HepG2 (cell line): ENCODE data around the gene OR51F1. TPM values are rescaled to one million over a fixed set of nuclear protein-coding genes. Genes with fewer than 3 reads are reported as not detected.

ENCODE experiments used
- ATAC-seq: fragments of 200-7000 bp; cut with Tn5 transposase; 3 replicates; pipeline ENCODE4 v1.9.1; 2020; ENCODE audit warnings: mild to moderate bottlenecking, moderate library complexity
- BruUV-seq: library from RNA; stranded (reverse); fragments of 400-500 nt; replicated peaks from 2 replicates; lab custom pipeline; 2021; lab: Mats Ljungman, UMichigan
- CTCF ChIA-PET: fragments of 300-600 bp; formaldehyde crosslinking; extraction: SDS; loops from one replicate; lab custom pipeline; 2021; ENCODE audit warnings: low total read pairs, inconsistent platforms, low intra/inter-chr PET ratio; lab: Yijun Ruan, JAX
- POLR2A ChIA-PET: fragments of 350-600 bp; sonication (Branson Sonifier 250); formaldehyde crosslinking; loops from one replicate; lab custom pipeline; 2020; ENCODE audit warnings: antibody characterized with exemption, inconsistent platforms; lab: Yijun Ruan, JAX
- DNase-seq: peaks from one replicate; pipeline ENCODE4 v3.0.0-alpha.2; 2015; ENCODE audit warnings: low spot score
- FAIRE-seq: peaks from 3 replicates; lab custom pipeline; 2011; peaks lifted over from hg19 to GRCh38; lab: Jason Lieb, UNC
- H2AFZ ChIP-seq: one replicate; pipeline ENCODE4 v1.6.1; 2011; ENCODE audit warnings: low read length, inconsistent platforms
- H3K27ac ChIP-seq: fragments of 300-600 bp; 3 replicates; pipeline ENCODE4 v1.8.0; 2011; ENCODE audit warnings: mixed run types, mild to moderate bottlenecking, mixed read lengths, low read length, inconsistent platforms; ENCODE audit not compliant: insufficient read depth; ENCODE audit errors: extremely low read length
- H3K27me3 ChIP-seq, 2 experiments: fragments of 200-600 bp in 1 of 2; 2 replicates in 1 of 2; 3 replicates in 1 of 2; pipeline versions ENCODE4 v1.6.0 to v1.8.0; 2011; ENCODE audit warnings: low read length in 2 of 2, mild to moderate bottlenecking in 2 of 2, moderate library complexity in 2 of 2, inconsistent platforms in 1 of 2; ENCODE audit not compliant: insufficient read depth in 2 of 2, control insufficient read depth in 1 of 2
- H3K36me3 ChIP-seq, 2 experiments: fragments of 200-600 bp in 1 of 2; replicated peaks in 1 of 2; 2 replicates in 1 of 2; 3 replicates in 1 of 2; pipeline versions ENCODE4 v1.5.1 to v1.8.0; 2011; ENCODE audit warnings: low read length in 2 of 2, inconsistent platforms in 1 of 2; ENCODE audit not compliant: insufficient read depth in 2 of 2, control insufficient read depth in 1 of 2
- H3K4me1 ChIP-seq: 2 replicates; pipeline ENCODE4 v1.5.1; 2012; ENCODE audit warnings: low read length, inconsistent platforms; ENCODE audit not compliant: insufficient read depth
- H3K4me2 ChIP-seq: 2 replicates; pipeline ENCODE4 v1.6.0; 2011; ENCODE audit warnings: low read depth, low read length, inconsistent platforms
- H3K4me3 ChIP-seq, 3 experiments: fragments of 200-600 bp in 1 of 3; sonication (generic), shearing (Covaris generic) in 1 of 3; replicated peaks in 1 of 3; 2 replicates each; pipeline ENCODE4 v1.5.1; 2011 to 2016; ENCODE audit warnings: low read length in 3 of 3, inconsistent platforms in 2 of 3, low read depth in 2 of 3, mild to moderate bottlenecking in 2 of 3, control low read depth in 1 of 3, mixed read lengths in 1 of 3; ENCODE audit not compliant: insufficient read depth in 1 of 3
- H3K79me2 ChIP-seq: one replicate; pipeline ENCODE4 v1.6.1; 2011; ENCODE audit warnings: low read length, inconsistent platforms; ENCODE audit not compliant: insufficient read depth
- H3K9ac ChIP-seq: 2 replicates; pipeline ENCODE4 v1.6.0; 2011; ENCODE audit warnings: mild to moderate bottlenecking, low read depth, low read length, inconsistent platforms; ENCODE audit not compliant: insufficient read depth
- H3K9me3 ChIP-seq: 2 replicates; pipeline ENCODE4 v1.5.1; 2012; ENCODE audit warnings: mild to moderate bottlenecking, low read length
- H4K20me1 ChIP-seq: 2 replicates; pipeline ENCODE4 v1.6.0; 2011; ENCODE audit warnings: inconsistent platforms, mild to moderate bottlenecking, low read length, moderate library complexity; ENCODE audit not compliant: insufficient read depth
- ELF3 ChIP-seq: IDR thresholded peaks from 2 replicates; pipeline ENCODE4 v1.6.1; 2016; ENCODE audit warnings: missing genetic modification reagents, missing compliant biosample characterization
- IRF2 ChIP-seq: IDR thresholded peaks from 2 replicates; pipeline ENCODE4 v1.6.1; 2018; ENCODE audit warnings: missing genetic modification reagents, missing compliant biosample characterization
- MAFF ChIP-seq: IDR thresholded peaks from 2 replicates; pipeline ENCODE4 v1.6.1; 2011; ENCODE audit warnings: low read depth, low read length, improper control_type of control experiment
- RFX5 ChIP-seq: IDR thresholded peaks from 2 replicates; pipeline ENCODE4 v1.6.1; 2011; ENCODE audit warnings: low read depth, low read length, improper control_type of control experiment
- SALL2 ChIP-seq: sonication (generic); formaldehyde crosslinking; IDR thresholded peaks from 2 replicates; pipeline ENCODE4 v1.8.1; 2023; ENCODE audit warnings: mild to moderate bottlenecking, missing genetic modification reagents, inconsistent platforms
- SATB2 ChIP-seq: sonication (generic); formaldehyde crosslinking; IDR thresholded peaks from 2 replicates; pipeline ENCODE4 v1.5.0; 2020; ENCODE audit warnings: missing genetic modification reagents
- SMARCE1 ChIP-seq: fragments of 450-650 bp; IDR thresholded peaks from 2 replicates; pipeline ENCODE4 v1.6.1; 2017; ENCODE audit warnings: borderline replicate concordance
- SOX6 ChIP-seq, 2 experiments: fragments of 450-650 bp in 1 of 2; sonication (generic) in 1 of 2; formaldehyde crosslinking in 1 of 2; IDR thresholded peaks; 2 replicates each; pipeline versions ENCODE4 v1.4.0 to v1.6.1; 2017 to 2020; ENCODE audit warnings: antibody characterized with exemption in 1 of 2, mild to moderate bottlenecking in 1 of 2, missing genetic modification reagents in 1 of 2
- ZFP37 ChIP-seq: sonication (generic); formaldehyde crosslinking; IDR thresholded peaks from 2 replicates; pipeline ENCODE4 v1.4.0; 2020; ENCODE audit warnings: missing genetic modification reagents, borderline replicate concordance
- ZNF260 ChIP-seq: sonication (generic); formaldehyde crosslinking; IDR thresholded peaks from 2 replicates; pipeline ENCODE4 v1.4.0; 2020; ENCODE audit warnings: missing genetic modification reagents, low read depth, mild to moderate bottlenecking, borderline replicate concordance
- ZNF263 ChIP-seq: sonication (generic); formaldehyde crosslinking; IDR thresholded peaks from 2 replicates; pipeline ENCODE4 v1.4.0; 2020; ENCODE audit warnings: missing genetic modification reagents
- ZNF329 ChIP-seq: sonication (generic); formaldehyde crosslinking; IDR thresholded peaks from 2 replicates; pipeline ENCODE4 v1.9.0; 2021; ENCODE audit warnings: low read depth, mild to moderate bottlenecking, missing genetic modification reagents
- ZNF383 ChIP-seq: sonication (generic); formaldehyde crosslinking; IDR thresholded peaks from 2 replicates; pipeline ENCODE4 v1.4.0; 2020; ENCODE audit warnings: missing genetic modification reagents, mild to moderate bottlenecking, borderline replicate concordance
- ZNF431 ChIP-seq: sonication (generic); formaldehyde crosslinking; IDR thresholded peaks from 2 replicates; pipeline ENCODE4 v1.9.0; 2022; ENCODE audit warnings: missing genetic modification reagents, low read depth, mild to moderate bottlenecking, borderline replicate concordance
- ZNF605 ChIP-seq: sonication (generic); formaldehyde crosslinking; IDR thresholded peaks from 2 replicates; pipeline ENCODE4 v1.8.0; 2022; ENCODE audit warnings: mild to moderate bottlenecking, missing genetic modification reagents
- ZNF607 ChIP-seq: sonication (generic); formaldehyde crosslinking; IDR thresholded peaks from 2 replicates; pipeline ENCODE4 v1.5.1; 2020; ENCODE audit warnings: missing genetic modification reagents, mild to moderate bottlenecking, borderline replicate concordance
- ZSCAN9 ChIP-seq: IDR thresholded peaks from 2 replicates; pipeline ENCODE4 v1.6.1; 2016; ENCODE audit warnings: borderline replicate concordance
- WGBS: methylation state at CpG from one replicate; pipeline ENCODE4 v1.1.6; 2017; ENCODE audit warnings: low lambda C conversion rate; 5-methylcytosine and 5-hydroxymethylcytosine counted together
- in situ Hi-C: cut with HindIII; loops from 2 replicates; pipeline ENCODE4 v1.10.0; 2017; ENCODE audit warnings: low pct_unique_long_range_greater_than_20kb; ENCODE audit not compliant: extremely low pct_ligation_motif_present
- intact Hi-C: fragments of 100-400 bp; cut with micrococcal nuclease; formaldehyde crosslinking; loops from one replicate; pipeline ENCODE4 v1.10.0; 2022; ENCODE audit not compliant: unreplicated experiment
- polyA plus RNA-seq, 8 experiments: library from polyadenylated mRNA; depleted of rRNA in 3 of 8; stranded (reverse) in 7 of 8; unstranded in 1 of 8; fragments of >200 nt; fragmentation: Illumina TruSeq in 4 of 8; extraction: Trizol in 4 of 8; gene quantifications; 2 replicates each; pipeline versions ENCODE4 v1.2.1 to v1.2.3, GENCODE V29; 2011 to 2016; ENCODE audit warnings: low read depth in 4 of 8, missing spikeins in 1 of 8, mixed read lengths in 1 of 8; ENCODE audit not compliant: insufficient read depth in 1 of 8
- total RNA-seq, 5 experiments: library from RNA; depleted of rRNA; stranded (reverse); fragments of >200 nt; fragmentation: Illumina TruSeq; extraction: Trizol; gene quantifications; 2 replicates each; pipeline ENCODE4 v1.2.3, GENCODE V29; 2016; ENCODE audit warnings: low read depth in 1 of 5
- TF ChIP-seq, protein P1 (sequence below): sonication (generic); formaldehyde crosslinking; conservative IDR thresholded peaks from 2 replicates; pipeline ENCODE4 v1.4.0; 2020; ENCODE audit warnings: missing genetic modification reagents
- TF ChIP-seq, protein P2 (sequence below): sonication (generic); formaldehyde crosslinking; conservative IDR thresholded peaks from 2 replicates; pipeline ENCODE4 v1.8.0; 2022; ENCODE audit warnings: missing genetic modification reagents
- TF ChIP-seq, protein P3 (sequence below): sonication (generic); formaldehyde crosslinking; IDR thresholded peaks from 2 replicates; pipeline ENCODE4 v1.4.0; 2020; ENCODE audit warnings: missing genetic modification reagents, borderline replicate concordance

Gene OR51F1
- total and polyA plus RNA-seq, 2 of the 13 experiments (the other 11 are each of a cell fraction or from before 2014, with no cell fraction given), result not detected

DNA sequence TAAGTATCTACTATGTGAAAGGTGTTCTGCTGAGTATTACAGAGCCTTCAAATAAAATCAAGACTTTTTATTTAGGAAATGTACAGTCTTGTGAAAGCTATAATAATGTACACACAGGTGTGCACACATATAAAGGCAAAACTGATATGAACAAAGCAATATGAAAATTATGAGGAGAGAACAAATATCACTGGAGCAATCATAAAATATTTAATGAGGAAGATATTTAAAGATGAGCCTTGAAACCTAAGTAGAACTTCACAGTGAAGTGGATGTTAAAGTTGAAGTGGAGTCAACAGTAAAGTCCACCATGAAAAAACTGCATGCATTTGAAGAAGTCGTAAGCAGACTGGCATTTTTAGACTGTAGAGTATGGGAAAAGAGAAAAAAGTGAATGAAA, 18.5 kb downstream of the OR51F1 start:
- Histone ChIP-seq H3K9ac (no peak overlapping the region), H3K36me3 (no peaks in the 10 kb centered on the region), H2AFZ (no peak overlapping the region), H3K27ac (no peak overlapping the region), H3K79me2 (no peaks in the 10 kb centered on the region), H4K20me1 (no peaks in the 10 kb centered on the region), H3K4me3 (no peak overlapping the region), H3K9me3 (no peaks in the 10 kb centered on the region), H3K4me2 (no peak overlapping the region), H3K27me3 (0 out of 5 replicates have a peak, but pooled peaks cover 0 to 3% of the 10 kb centered on the region in 2 experiments), H3K4me1 (no peaks in the 10 kb centered on the region)
- ChIA-PET CTCF (no interaction called here), POLR2A (no interaction called here)
- no peak for TF ChIP-seq ZSCAN9
- no peak for TF ChIP-seq IRF2 (CRISPR knock-in tag)
- TF ChIP-seq ZNF383 (CRISPR knock-in tag), result no peak
- no peak for TF ChIP-seq ZNF260 (CRISPR knock-in tag)
- TF ChIP-seq, protein P1, sequence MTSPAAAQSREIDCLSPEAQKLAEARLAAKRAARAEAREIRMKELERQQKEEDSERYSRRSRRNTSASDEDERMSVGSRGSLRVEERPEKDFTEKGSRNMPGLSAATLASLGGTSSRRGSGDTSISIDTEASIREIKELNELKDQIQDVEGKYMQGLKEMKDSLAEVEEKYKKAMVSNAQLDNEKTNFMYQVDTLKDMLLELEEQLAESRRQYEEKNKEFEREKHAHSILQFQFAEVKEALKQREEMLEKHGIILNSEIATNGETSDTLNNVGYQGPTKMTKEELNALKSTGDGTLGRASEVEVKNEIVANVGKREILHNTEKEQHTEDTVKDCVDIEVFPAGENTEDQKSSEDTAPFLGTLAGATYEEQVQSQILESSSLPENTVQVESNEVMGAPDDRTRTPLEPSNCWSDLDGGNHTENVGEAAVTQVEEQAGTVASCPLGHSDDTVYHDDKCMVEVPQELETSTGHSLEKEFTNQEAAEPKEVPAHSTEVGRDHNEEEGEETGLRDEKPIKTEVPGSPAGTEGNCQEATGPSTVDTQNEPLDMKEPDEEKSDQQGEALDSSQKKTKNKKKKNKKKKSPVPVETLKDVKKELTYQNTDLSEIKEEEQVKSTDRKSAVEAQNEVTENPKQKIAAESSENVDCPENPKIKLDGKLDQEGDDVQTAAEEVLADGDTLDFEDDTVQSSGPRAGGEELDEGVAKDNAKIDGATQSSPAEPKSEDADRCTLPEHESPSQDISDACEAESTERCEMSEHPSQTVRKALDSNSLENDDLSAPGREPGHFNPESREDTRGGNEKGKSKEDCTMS, result no peak
- no peak for TF ChIP-seq ZNF431 (CRISPR knock-in tag)
- no peak for TF ChIP-seq ZFP37 (CRISPR knock-in tag)
- no peak for TF ChIP-seq SALL2 (CRISPR knock-in tag)
- TF ChIP-seq SOX6 (IDR thresholded peaks at IDR 0.05), result no peak
- no peak for TF ChIP-seq SOX6 (CRISPR knock-in tag; IDR thresholded peaks at IDR 0.05)
- TF ChIP-seq, protein P2, sequence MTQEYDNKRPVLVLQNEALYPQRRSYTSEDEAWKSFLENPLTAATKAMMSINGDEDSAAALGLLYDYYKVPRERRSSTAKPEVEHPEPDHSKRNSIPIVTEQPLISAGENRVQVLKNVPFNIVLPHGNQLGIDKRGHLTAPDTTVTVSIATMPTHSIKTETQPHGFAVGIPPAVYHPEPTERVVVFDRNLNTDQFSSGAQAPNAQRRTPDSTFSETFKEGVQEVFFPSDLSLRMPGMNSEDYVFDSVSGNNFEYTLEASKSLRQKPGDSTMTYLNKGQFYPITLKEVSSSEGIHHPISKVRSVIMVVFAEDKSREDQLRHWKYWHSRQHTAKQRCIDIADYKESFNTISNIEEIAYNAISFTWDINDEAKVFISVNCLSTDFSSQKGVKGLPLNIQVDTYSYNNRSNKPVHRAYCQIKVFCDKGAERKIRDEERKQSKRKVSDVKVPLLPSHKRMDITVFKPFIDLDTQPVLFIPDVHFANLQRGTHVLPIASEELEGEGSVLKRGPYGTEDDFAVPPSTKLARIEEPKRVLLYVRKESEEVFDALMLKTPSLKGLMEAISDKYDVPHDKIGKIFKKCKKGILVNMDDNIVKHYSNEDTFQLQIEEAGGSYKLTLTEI, result no peak
- TF ChIP-seq, protein P3, sequence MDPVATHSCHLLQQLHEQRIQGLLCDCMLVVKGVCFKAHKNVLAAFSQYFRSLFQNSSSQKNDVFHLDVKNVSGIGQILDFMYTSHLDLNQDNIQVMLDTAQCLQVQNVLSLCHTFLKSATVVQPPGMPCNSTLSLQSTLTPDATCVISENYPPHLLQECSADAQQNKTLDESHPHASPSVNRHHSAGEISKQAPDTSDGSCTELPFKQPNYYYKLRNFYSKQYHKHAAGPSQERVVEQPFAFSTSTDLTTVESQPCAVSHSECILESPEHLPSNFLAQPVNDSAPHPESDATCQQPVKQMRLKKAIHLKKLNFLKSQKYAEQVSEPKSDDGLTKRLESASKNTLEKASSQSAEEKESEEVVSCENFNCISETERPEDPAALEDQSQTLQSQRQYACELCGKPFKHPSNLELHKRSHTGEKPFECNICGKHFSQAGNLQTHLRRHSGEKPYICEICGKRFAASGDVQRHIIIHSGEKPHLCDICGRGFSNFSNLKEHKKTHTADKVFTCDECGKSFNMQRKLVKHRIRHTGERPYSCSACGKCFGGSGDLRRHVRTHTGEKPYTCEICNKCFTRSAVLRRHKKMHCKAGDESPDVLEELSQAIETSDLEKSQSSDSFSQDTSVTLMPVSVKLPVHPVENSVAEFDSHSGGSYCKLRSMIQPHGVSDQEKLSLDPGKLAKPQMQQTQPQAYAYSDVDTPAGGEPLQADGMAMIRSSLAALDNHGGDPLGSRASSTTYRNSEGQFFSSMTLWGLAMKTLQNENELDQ, result no peak
- TF ChIP-seq SATB2 (CRISPR knock-in tag), result no peak
- TF ChIP-seq ZNF263, result no peak
- no peak for TF ChIP-seq MAFF
- TF ChIP-seq SMARCE1, result no peak
- TF ChIP-seq ELF3 (CRISPR knock-in tag), result no peak
- no peak for TF ChIP-seq ZNF605 (CRISPR knock-in tag)
- TF ChIP-seq RFX5, result no peak
- TF ChIP-seq ZNF607, result no peak
- TF ChIP-seq ZNF329, result no peak
- ATAC-seq (no peak), DNase-seq (no peak), FAIRE-seq (no peak)
- intact Hi-C loops (no loop called here), in situ Hi-C loops (no loop called here)
- BruUV-seq, result no TSS peak
- WGBS, result 3% methylated on average over 1 of the region's 1 CpG
